GM19351 (cell line): ENCODE measurements around the gene ACSM2B.
"Not testable (repeated sequence)": the region's sequence is repeated elsewhere in the genome, so short reads cannot be mapped to it uniquely, and the experiment has no call there.

Experiments used
- ATAC-seq: cut with Tn5 transposase; IDR thresholded peaks from one replicate; pipeline ENCODE4 v1.9.1; 2021; ENCODE audit warnings: mild to moderate bottlenecking, moderate library complexity; ENCODE audit not compliant: unreplicated experiment

ACSM2B gene

GRCh38 chr16:20595694-20596093 is 19.5 kb upstream of the ACSM2B start:
- not testable (repeated sequence) for ATAC-seq

- ATAC-seq: not testable (repeated sequence)
Observed at GRCh38 chr16:20595068-20595467, 18.9 kb upstream of the ACSM2B start.

GRCh38 chr16:20592780-20593179 is 16.6 kb upstream of the ACSM2B start:
- not testable (repeated sequence) for ATAC-seq

- not testable (repeated sequence) for ATAC-seq
Observed at GRCh38 chr16:20589486-20589885, 13.3 kb upstream of the ACSM2B start.

GRCh38 chr16:20587645-20588074 is 11.5 kb upstream of the ACSM2B start:
- ATAC-seq: not testable (repeated sequence)

- ATAC-seq: not testable (repeated sequence)
Observed at GRCh38 chr16:20586716-20587115, 10.5 kb upstream of the ACSM2B start.

GRCh38 chr16:20586112-20586511 is 9.9 kb upstream of the ACSM2B start:
- ATAC-seq: not testable (repeated sequence)

- ATAC-seq: not testable (repeated sequence)
Observed at GRCh38 chr16:20580487-20581259, 4.5 kb upstream of the ACSM2B start.

GRCh38 chr16:20578091-20578490 is 1.9 kb upstream of the ACSM2B start:
- not testable (repeated sequence) for ATAC-seq

- ATAC-seq: not testable (repeated sequence)
Observed at GRCh38 chr16:20569117-20569651, 7.0 kb downstream of the ACSM2B start.

GRCh38 chr16:20568404-20568803 is 7.8 kb downstream of the ACSM2B start:
- no peak for ATAC-seq

GRCh38 chr16:20566864-20567263 is 9.3 kb downstream of the ACSM2B start:
- no peak for ATAC-seq

GRCh38 chr16:20565334-20565733 is 10.8 kb downstream of the ACSM2B start:
- not testable (repeated sequence) for ATAC-seq

GRCh38 chr16:20564218-20564617 is 11.9 kb downstream of the ACSM2B start:
- not testable (repeated sequence) for ATAC-seq

GRCh38 chr16:20555628-20556027 is 20.5 kb downstream of the ACSM2B start:
- not testable (repeated sequence) for ATAC-seq

GRCh38 chr16:20554689-20555088 is 21.5 kb downstream of the ACSM2B start:
- ATAC-seq: not testable (repeated sequence)

- not testable (repeated sequence) for ATAC-seq
Observed at GRCh38 chr16:20553493-20553892, 22.7 kb downstream of the ACSM2B start.

GRCh38 chr16:20546951-20547350 is 29.2 kb downstream of the ACSM2B start:
- ATAC-seq: not testable (repeated sequence)

GRCh38 chr16:20546278-20546853 is 29.8 kb downstream of the ACSM2B start:
- not testable (repeated sequence) for ATAC-seq

- ATAC-seq: not testable (repeated sequence)
Observed at GRCh38 chr16:20540603-20541316, 35.4 kb downstream of the ACSM2B start.

- no peak for ATAC-seq
Observed at GRCh38 chr16:20538687-20539086, 37.5 kb downstream of the ACSM2B start.
